VCaP (cell line): ENCODE results near the gene THPO.

ENCODE experiments used
- H3K27ac ChIP-seq: fragments of 450-650 bp; 2 replicates; pipeline ENCODE4 v1.5.1; 2017
- TF ChIP-seq, protein P1 (sequence below): fragments of 450-650 bp; conservative IDR thresholded peaks from 2 replicates; pipeline ENCODE4 v1.5.1; 2017; ENCODE audit warnings: mild to moderate bottlenecking, moderate library complexity

Gene THPO

DNA sequence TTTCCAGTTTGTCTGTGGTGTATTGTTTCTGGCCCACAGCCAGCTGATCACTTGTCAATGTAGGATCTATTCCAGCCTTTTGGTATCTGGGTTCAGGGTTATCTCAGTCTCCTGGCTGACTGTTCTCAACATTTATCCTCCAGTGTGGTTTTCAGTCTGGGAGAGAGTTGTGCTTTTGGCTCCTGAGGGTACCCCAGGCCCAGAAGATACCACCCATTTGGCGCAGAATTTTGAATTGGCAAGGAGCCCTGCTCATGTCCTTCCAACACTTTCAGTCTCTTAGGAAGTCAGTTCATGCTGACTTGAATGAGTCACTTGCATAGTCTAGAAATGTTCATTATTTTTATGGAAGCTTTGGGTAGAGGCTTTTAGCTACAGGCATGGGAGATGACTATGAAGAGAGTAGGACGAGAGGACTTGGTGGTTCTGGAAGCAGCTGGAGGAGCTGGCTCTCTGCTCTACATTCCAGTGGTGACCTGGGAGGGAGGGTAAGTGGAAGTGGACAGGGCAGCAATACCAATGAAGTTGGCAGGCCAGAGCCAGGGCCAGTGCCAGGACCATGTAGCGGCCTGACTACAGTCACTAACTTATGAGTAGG lies 9.3 kb downstream of the THPO start:
- H3K27ac ChIP-seq: no peak overlapping the region
- TF ChIP-seq, protein P1, sequence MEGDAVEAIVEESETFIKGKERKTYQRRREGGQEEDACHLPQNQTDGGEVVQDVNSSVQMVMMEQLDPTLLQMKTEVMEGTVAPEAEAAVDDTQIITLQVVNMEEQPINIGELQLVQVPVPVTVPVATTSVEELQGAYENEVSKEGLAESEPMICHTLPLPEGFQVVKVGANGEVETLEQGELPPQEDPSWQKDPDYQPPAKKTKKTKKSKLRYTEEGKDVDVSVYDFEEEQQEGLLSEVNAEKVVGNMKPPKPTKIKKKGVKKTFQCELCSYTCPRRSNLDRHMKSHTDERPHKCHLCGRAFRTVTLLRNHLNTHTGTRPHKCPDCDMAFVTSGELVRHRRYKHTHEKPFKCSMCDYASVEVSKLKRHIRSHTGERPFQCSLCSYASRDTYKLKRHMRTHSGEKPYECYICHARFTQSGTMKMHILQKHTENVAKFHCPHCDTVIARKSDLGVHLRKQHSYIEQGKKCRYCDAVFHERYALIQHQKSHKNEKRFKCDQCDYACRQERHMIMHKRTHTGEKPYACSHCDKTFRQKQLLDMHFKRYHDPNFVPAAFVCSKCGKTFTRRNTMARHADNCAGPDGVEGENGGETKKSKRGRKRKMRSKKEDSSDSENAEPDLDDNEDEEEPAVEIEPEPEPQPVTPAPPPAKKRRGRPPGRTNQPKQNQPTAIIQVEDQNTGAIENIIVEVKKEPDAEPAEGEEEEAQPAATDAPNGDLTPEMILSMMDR: no peak

DNA sequence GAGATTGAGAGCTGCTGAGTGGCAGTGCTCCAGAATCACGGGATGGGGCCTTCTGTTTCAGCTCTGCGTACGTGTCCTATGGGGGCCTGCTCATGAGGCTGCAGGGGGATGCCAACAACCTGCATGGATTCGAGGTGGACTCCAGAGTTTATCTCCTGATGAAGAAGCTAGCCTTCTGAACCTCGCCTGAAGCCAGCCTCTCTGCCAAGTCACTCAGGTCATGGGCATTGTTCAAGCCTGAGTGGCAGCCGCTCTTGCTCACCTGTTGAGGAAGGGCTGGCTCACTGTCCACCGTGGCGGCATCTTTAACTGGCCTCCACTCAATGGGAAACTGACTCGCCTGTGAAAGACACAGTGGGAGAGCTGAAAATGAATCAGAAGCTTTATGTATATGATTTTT lies 9.9 kb downstream of the THPO start:
- H3K27ac ChIP-seq: no peak overlapping the region
- TF ChIP-seq, protein P1: no peak

DNA sequence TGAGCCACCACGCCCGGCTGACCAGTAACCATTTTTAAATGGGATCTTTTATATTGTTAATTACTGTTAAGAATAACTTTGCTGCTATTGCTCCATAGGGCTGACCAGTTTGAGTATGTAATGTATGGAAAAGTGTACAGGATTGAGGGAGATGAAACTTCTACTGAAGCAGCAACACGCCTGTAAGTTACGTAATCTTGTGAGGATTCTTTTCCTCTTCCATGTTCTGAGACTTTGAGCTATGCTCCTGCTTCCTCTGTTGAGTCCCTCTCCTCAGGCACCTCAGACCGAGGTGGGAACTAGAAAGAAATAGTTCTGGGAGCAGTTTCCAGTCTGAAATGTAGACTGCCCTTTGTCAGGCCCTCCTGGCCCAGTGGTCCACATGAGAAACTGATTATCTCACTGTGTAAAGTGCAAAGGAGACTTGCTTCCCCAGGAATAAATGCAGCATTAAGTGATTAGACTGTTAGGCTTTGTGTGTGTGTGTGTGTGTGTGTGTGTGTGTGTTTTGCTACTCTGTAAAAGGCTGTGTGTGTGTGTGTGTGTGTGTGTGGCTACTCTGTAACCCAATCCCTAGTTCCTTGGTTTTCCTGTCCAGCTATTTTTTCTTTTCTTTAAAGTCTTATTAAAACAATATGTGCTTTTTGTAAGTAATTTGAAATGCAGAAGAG lies 11.3 kb downstream of the THPO start:
- TF ChIP-seq, protein P1: no peak
- no peak overlapping the region for H3K27ac ChIP-seq

DNA sequence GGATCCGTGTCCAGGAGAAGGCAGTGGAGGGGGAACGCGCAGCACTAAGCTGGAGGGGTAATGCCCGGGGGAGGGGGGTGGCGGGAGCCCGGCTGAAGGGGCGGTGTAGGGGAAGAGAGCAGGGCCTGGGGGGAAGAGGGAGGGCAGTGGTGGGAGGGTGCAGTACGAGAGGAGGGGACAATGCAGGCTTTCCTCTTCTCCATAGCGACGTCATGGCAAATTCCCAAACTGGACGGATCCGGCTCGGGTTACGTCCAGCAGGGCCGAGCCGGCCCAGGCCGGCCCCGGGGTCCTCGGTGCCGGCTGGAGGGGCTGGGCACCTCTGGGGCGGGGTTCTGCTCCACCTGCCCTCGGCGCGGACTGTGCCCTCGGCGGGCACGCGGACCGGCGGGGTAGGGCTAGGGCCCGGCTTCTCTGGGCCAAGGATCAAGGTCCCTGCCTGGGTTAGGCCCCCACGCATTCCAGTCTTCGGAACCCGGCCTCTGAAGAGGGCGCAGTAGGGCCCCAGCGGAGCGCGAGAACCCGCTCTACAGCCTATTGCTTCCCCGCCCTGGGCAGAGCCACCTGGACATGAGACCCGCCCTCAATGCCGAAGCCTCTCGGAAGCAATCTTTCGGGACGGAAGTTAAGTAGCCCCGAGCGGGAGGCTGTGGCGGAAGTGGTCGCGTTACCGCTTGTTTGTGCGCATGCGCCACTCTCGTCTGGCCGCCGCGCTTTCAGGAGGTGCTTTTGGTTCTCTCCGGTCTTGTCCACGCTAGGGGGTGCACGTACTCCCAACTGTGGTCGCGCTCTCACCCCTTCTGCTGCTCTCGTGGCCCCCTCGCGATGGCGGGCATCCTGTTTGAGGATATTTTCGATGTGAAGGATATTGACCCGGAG lies 15.1 kb downstream of the THPO start:
- H3K27ac ChIP-seq: peak overlapping the region; percentile 98
- TF ChIP-seq, protein P1: peak; percentile 61

DNA sequence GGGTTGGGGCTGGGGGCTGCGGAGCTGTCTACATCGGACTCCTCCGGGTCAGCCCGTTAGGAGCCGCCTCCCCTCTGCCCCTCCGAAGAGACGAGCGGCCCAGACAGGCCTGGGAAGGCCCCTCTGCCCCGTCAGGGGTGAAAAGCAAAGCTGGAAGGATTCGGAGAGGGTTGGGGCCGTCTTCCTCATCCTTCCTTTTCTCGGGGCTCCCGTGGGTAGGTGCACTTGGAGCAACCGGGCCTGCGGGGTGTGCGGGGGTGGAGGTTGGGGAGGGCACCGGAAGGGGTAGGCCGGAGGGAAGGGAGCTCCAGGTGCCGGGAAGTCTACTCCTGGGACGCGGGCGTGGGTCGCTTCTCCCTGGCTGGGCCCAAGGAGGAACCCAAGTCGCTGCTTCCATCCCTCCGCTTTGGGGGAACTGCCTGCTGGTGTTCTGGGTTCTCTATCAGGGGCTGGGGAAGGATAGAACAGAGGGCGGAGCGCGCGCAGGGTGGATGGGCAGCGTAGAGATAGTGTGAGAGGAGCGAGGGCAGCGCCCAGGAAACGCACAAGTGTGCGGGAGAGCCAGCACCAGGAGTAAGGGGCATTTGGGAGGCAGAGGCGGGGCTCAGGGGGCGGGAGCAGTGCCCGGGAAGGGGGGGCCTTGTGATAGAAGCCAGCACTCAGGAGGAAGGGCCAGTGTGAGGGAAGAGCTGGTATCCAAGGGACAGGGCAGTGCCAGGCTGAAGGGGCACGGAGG lies 15.9 kb downstream of the THPO start:
- H3K27ac ChIP-seq: peak overlapping the region; percentile 98
- TF ChIP-seq, protein P1: no peak

DNA sequence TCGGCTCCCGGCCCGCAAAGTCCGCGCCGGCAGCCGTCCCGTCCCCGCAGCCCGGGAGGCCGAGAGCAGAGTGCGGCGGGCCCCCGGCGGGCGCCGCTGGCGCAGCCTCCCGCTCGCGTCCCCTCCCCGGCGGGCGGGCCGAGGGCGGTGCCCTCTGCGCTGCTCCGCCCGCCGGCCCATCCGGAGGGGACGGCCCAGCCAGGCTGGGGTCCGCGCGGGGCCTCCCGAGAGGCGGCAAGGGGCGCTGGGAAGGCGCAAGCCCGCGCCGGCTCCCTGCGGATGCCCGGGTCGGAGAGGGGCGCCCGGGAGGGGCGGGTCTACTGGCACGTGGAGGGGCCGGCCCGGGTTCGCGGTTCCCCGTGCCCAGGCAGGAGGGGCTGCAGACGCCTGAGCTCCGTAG lies 16.5 kb downstream of the THPO start, which contains the start of the genes CLCN2 and POLR2H:
Gene CLCN2, minus strand, starts transcription at position 74 of the 400 bp plus-strand sequence. CDS start 126 bp downstream, outside the sequence.
Gene POLR2H, plus strand, starts transcription at position 179 of the 400 bp plus-strand sequence. CDS start 1,783 bp downstream, outside the sequence.
- TF ChIP-seq, protein P1: no peak
- H3K27ac ChIP-seq: peak within 1 kb of the TSS; percentile 98
